ENCODE results near the gene HINT2.

DNA sequence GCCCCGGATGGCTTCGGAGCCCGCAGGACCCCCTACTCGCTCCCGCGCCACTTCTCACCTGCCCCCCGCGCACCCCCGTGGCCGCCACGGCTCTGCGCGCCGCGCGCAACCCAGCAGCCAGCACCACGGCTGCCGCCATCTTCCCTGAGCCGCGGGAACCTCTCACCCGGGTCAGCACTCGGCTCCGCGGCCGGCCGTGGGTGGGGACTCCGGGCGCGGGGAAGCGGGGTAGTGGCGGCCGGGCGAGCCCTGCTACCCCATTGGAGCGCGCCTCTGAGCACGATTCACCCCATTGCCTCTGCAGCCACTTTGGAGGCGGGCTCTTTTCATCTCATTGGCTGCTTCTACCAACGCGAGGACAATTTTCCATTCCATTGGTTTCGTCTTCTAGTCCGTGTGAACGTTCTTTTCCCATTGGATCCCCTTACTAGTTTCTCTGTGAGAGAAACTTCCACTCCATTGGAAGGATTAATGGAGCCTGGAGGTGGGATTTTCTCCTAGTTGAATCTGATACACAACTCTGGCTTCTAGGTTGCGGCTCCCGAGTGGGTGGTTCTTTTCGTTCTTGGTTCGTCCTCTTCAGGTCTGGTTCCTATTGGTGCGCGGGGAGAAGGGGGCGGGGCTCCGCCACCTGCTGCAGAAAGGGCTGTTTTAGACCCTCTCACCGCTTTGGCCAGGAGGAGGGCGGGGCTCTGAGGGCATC, at the start of gene HINT2:
- TF ChIP-seq GATA2 (IDR thresholded peaks at IDR 0.05; ENCODE audit: low read depth, low read length) (no peak), GATA3 (IDR thresholded peaks at IDR 0.05; ENCODE audit: low read depth, low read length) (no peak)
